CD4-positive, alpha-beta memory T cell (primary cell): ENCODE results near the gene WFIKKN1. TPM values are rescaled to one million over a fixed set of nuclear protein-coding genes. Genes with fewer than 3 reads are reported as not detected.
A peak's percentile ranks its signal among the peaks of the same experiment; 100 is the strongest.

Source experiments
- CTCF ChIA-PET: fragments of 350-600 bp; sonication (Branson Sonifier 250); formaldehyde crosslinking; loops from one replicate; lab custom pipeline; 2021; ENCODE audit warnings: inconsistent platforms; ENCODE audit not compliant: partially characterized antibody; lab: Charles Lee
- POLR2A ChIA-PET: fragments of 350-600 bp; sonication (Branson Sonifier 250); formaldehyde crosslinking; loops from one replicate; lab custom pipeline; 2021; ENCODE audit not compliant: partially characterized antibody; lab: Charles Lee
- DNase-seq, 5 donors: peaks; one replicate each; pipeline versions ENCODE4 v3.0.0 to v3.0.0-alpha.2; 2020 to 2022; ENCODE audit warnings: mixed read lengths in 1 of 5
- H3K27ac ChIP-seq: one replicate; pipeline ENCODE4 v1.7.0; 2013; ENCODE audit warnings: low read depth, low read length
- H3K27me3 ChIP-seq: 2 replicates; pipeline ENCODE4 v1.7.0; 2013; ENCODE audit warnings: mild to moderate bottlenecking, low read length, moderate library complexity; ENCODE audit not compliant: insufficient read depth
- H3K36me3 ChIP-seq: 2 replicates; pipeline ENCODE4 v1.7.0; 2013; ENCODE audit warnings: mild to moderate bottlenecking, low read length, moderate library complexity; ENCODE audit not compliant: insufficient read depth
- H3K4me1 ChIP-seq: 2 replicates; pipeline ENCODE4 v1.7.0; 2013; ENCODE audit warnings: mild to moderate bottlenecking, low read length, moderate library complexity; ENCODE audit not compliant: insufficient read depth
- H3K4me3 ChIP-seq, 2 donors: one replicate each; pipeline ENCODE4 v1.7.0; 2013; ENCODE audit warnings: low read length in 2 of 2, mild to moderate bottlenecking in 1 of 2
- H3K9me3 ChIP-seq, 2 donors: one replicate each; pipeline ENCODE4 v1.7.0; 2013; ENCODE audit warnings: low read length in 2 of 2, control low read depth in 1 of 2; ENCODE audit not compliant: control insufficient read depth in 1 of 2
- H3K27ac Mint-ChIP-seq, 7 donors: one replicate each; pipeline ENCODE4 v1.8.0; 2020 to 2021; ENCODE audit warnings: mixed read lengths in 7 of 7, mild to moderate bottlenecking in 6 of 7, inconsistent platforms in 3 of 7, moderate library complexity in 3 of 7
- H3K27me3 Mint-ChIP-seq, 2 donors: one replicate each; pipeline ENCODE4 v1.8.0; 2020 to 2021; ENCODE audit warnings: mixed read lengths in 2 of 2
- H3K36me3 Mint-ChIP-seq, 2 donors: one replicate each; pipeline ENCODE4 v1.8.0; 2020 to 2021; ENCODE audit warnings: mixed read lengths in 2 of 2, inconsistent platforms in 1 of 2, mild to moderate bottlenecking in 1 of 2
- H3K4me1 Mint-ChIP-seq, 4 donors: one replicate each; pipeline ENCODE4 v1.8.0; 2020 to 2021; ENCODE audit warnings: mixed read lengths in 4 of 4, mild to moderate bottlenecking in 1 of 4
- H3K4me3 Mint-ChIP-seq, 8 donors: one replicate each; pipeline ENCODE4 v1.8.0; 2020 to 2021; ENCODE audit warnings: mixed read lengths in 8 of 8, mild to moderate bottlenecking in 7 of 8, moderate library complexity in 6 of 8, inconsistent platforms in 3 of 8
- H3K9me3 Mint-ChIP-seq, 8 donors: one replicate each; pipeline ENCODE4 v1.8.0; 2020 to 2021; ENCODE audit warnings: mixed read lengths in 8 of 8, mild to moderate bottlenecking in 5 of 8, inconsistent platforms in 3 of 8, moderate library complexity in 1 of 8
- intact Hi-C: fragments of 100-400 bp; cut with micrococcal nuclease; formaldehyde crosslinking; loops from one replicate; pipeline ENCODE4 v1.15.1; 2023
- polyA plus RNA-seq, 2 donors: library from polyadenylated mRNA; unstranded; fragments of 300-500 nt; fragmentation: Illumina TruSeq; gene quantifications; one replicate each; pipeline ENCODE4 v1.2.3, GENCODE V29; 2021
- total RNA-seq, 2 experiments: library from RNA; stranded (reverse); gene quantifications; one replicate each; pipeline ENCODE4 v1.2.3, GENCODE V29; 2021

The WFIKKN1 gene
- total and polyA plus RNA-seq, 4 experiments from 2014 or later = 0.09 to 0.86 (median 0.67) TPM; not detected in 1

GRCh38 chr16:676565-676902 is 45.7 kb downstream of the WFIKKN1 start:
- Histone ChIP-seq H3K4me3 (no peak overlapping the region), H3K27ac (no peak overlapping the region), H3K36me3 (peaks cover 9% of the 10 kb centered on the region), H3K27me3 (no peaks in the 10 kb centered on the region), H3K4me1 (peaks cover 28% of the 10 kb centered on the region), H3K9me3 (no peaks in the 10 kb centered on the region)
- ChIA-PET POLR2A (interaction anchor here (0.9 to 5.3 kb wide), 7 partner anchors 8 to 44 kb away, joined by 3 to 22 read pairs (median 4); partner anchors contain the start of genes ANTKMT, JMJD8, RHOT2 and WDR24), CTCF (interaction anchor here (1.0 to 1.6 kb wide), 3 partner anchors 9 to 36 kb away, joined by 3 to 5 read pairs (median 4); partner anchors contain the start of gene WDR24)
- peak overlapping the region in 1 of 7 donors; percentile 88 for H3K27ac Mint-ChIP-seq
- DNase-seq = no peak
- H3K36me3 Mint-ChIP-seq = peaks cover 0 to 19% of the 10 kb centered on the region in 2 donors
- peak overlapping the region in 3 of 8 donors; percentile 6 to 68 (median 61) for H3K4me3 Mint-ChIP-seq
- H3K4me1 Mint-ChIP-seq = peaks cover 7 to 37% (median 22%) of the 10 kb centered on the region in 4 donors
- H3K9me3 Mint-ChIP-seq = no peaks in the 10 kb centered on the region
- intact Hi-C loops = no loop called here
- H3K27me3 Mint-ChIP-seq = no peaks in the 10 kb centered on the region

- Mint-ChIP-seq H3K9me3 (peaks cover 0 to 1% (median 0%) of the 10 kb centered on the region in 8 donors), H3K27ac (peak overlapping the region in 4 of 7 donors; percentile 15 to 88 (median 50)), H3K4me1 (peaks cover 7 to 40% (median 26%) of the 10 kb centered on the region in 4 donors), H3K4me3 (peak overlapping the region in 7 of 8 donors; percentile 6 to 73 (median 55)), H3K36me3 (peaks cover 0 to 20% of the 10 kb centered on the region in 2 donors), H3K27me3 (no peaks in the 10 kb centered on the region)
- H3K4me1 ChIP-seq = peaks cover 31% of the 10 kb centered on the region
- ChIA-PET POLR2A (interaction anchor here (0.9 to 7.8 kb wide), 5 partner anchors 9 to 18 kb away, joined by 3 to 89 read pairs (median 18); partner anchors contain the start of genes RHOT2 and WDR24), CTCF (interaction anchor here (1.0 to 1.6 kb wide), 3 partner anchors 9 to 35 kb away, joined by 3 to 5 read pairs (median 4); partner anchors contain the start of gene WDR24)
- no peak overlapping the region for H3K4me3 ChIP-seq
- H3K9me3 ChIP-seq = no peaks in the 10 kb centered on the region
- H3K36me3 ChIP-seq = peaks cover 13% of the 10 kb centered on the region
- DNase-seq = peak in 4 of 5 donors; percentile 43 to 83 (median 56)
- H3K27me3 ChIP-seq = no peaks in the 10 kb centered on the region
- intact Hi-C loops = no loop called here
- no peak overlapping the region for H3K27ac ChIP-seq
Measured at GRCh38 chr16:676913-677312, 46.1 kb downstream of the WFIKKN1 start.

- POLR2A ChIA-PET = interaction anchor here (0.9 to 10.2 kb wide), 5 partner anchors 10 to 18 kb away, joined by 3 to 212 read pairs (median 22); partner anchors contain the start of genes RHOT2 and WDR24
- intact Hi-C loops = loop anchor here (2.0 kb wide), 2 partner anchors 41 to 89 kb away; partner anchors contain the start of gene METTL26
- Mint-ChIP-seq H3K4me1 (peaks cover 7 to 43% (median 31%) of the 10 kb centered on the region in 4 donors), H3K27me3 (no peaks in the 10 kb centered on the region), H3K4me3 (peak overlapping the region in 4 of 8 donors; percentile 29 to 73 (median 52)), H3K27ac (peak overlapping the region in 1 of 7 donors; percentile 88), H3K36me3 (peaks cover 3 to 23% of the 10 kb centered on the region in 2 donors), H3K9me3 (peaks cover 0 to 1% (median 0%) of the 10 kb centered on the region in 8 donors)
- DNase-seq = no peak
- Histone ChIP-seq H3K27ac (no peak overlapping the region), H3K36me3 (peaks cover 10% of the 10 kb centered on the region), H3K4me3 (no peak overlapping the region), H3K27me3 (no peaks in the 10 kb centered on the region), H3K4me1 (peaks cover 38% of the 10 kb centered on the region), H3K9me3 (no peaks in the 10 kb centered on the region)
- CTCF ChIA-PET = interaction anchor here (1.5 kb wide), 1 partner anchor 12 kb away, joined by 4 read pairs; the partner anchor contains the start of gene WDR24
Measured at GRCh38 chr16:677316-678190, 46.8 kb downstream of the WFIKKN1 start.

- Mint-ChIP-seq H3K9me3 (peaks cover 0 to 1% (median 0%) of the 10 kb centered on the region in 8 donors), H3K27ac (peak overlapping the region in 1 of 7 donors; percentile 83), H3K27me3 (no peaks in the 10 kb centered on the region), H3K4me1 (peaks cover 5 to 48% (median 33%) of the 10 kb centered on the region in 4 donors), H3K36me3 (peaks cover 4 to 19% of the 10 kb centered on the region in 2 donors), H3K4me3 (peak overlapping the region in 5 of 8 donors; percentile 76 to 82 (median 80))
- POLR2A ChIA-PET = interaction anchor here (1.0 to 10.2 kb wide), 3 partner anchors 11 to 30 kb away, joined by 3 to 212 read pairs (median 89); partner anchors contain the start of genes RHOT2 and WDR24
- intact Hi-C loops = loop anchor here (2.0 kb wide), 2 partner anchors 42 to 90 kb away; partner anchors contain the start of gene METTL26
- CTCF ChIA-PET = interaction anchor here (1.3 to 1.6 kb wide), 2 partner anchors 10 to 34 kb away, joined by 4 to 5 read pairs; partner anchors contain the start of gene RHOT2
- H3K9me3 ChIP-seq = no peaks in the 10 kb centered on the region
- no peak overlapping the region for H3K27ac ChIP-seq
- DNase-seq = no peak
- H3K36me3 ChIP-seq = peaks cover 12% of the 10 kb centered on the region
- H3K27me3 ChIP-seq = no peaks in the 10 kb centered on the region
- H3K4me1 ChIP-seq = peaks cover 45% of the 10 kb centered on the region
- H3K4me3 ChIP-seq = no peak overlapping the region
Measured at GRCh38 chr16:678209-678857, 47.5 kb downstream of the WFIKKN1 start.

GRCh38 chr16:678858-679813 is 48.4 kb downstream of the WFIKKN1 start:
- H3K27me3 Mint-ChIP-seq = no peaks in the 10 kb centered on the region
- H3K4me1 ChIP-seq = peaks cover 49% of the 10 kb centered on the region
- peaks cover 4 to 17% of the 10 kb centered on the region in 2 donors for H3K36me3 Mint-ChIP-seq
- H3K36me3 ChIP-seq = peaks cover 12% of the 10 kb centered on the region
- H3K9me3 Mint-ChIP-seq = peaks cover 0 to 1% (median 0%) of the 10 kb centered on the region in 8 donors
- ChIA-PET POLR2A (interaction anchor here (1.0 to 10.2 kb wide), 5 partner anchors 11 to 42 kb away, joined by 3 to 212 read pairs (median 14); partner anchors contain the start of genes METTL26, RHOT2, WDR24 and WDR90), CTCF (interaction anchor here (1.3 to 1.6 kb wide), 2 partner anchors 11 to 33 kb away, joined by 4 to 5 read pairs; partner anchors contain the start of gene RHOT2)
- peaks cover 5 to 51% (median 34%) of the 10 kb centered on the region in 4 donors for H3K4me1 Mint-ChIP-seq
- intact Hi-C loops = loop anchor here (1.0 to 2.0 kb wide), 3 partner anchors 11 to 90 kb away; partner anchors contain the start of genes METTL26 and RHOT2
- peak overlapping the region; percentile 71 to 82 (median 80) for H3K4me3 Mint-ChIP-seq
- H3K27me3 ChIP-seq = no peaks in the 10 kb centered on the region
- peak overlapping the region in 1 of 2 donors; percentile 57 for H3K4me3 ChIP-seq
- peak overlapping the region; percentile 50 for H3K27ac ChIP-seq
- H3K9me3 ChIP-seq = no peaks in the 10 kb centered on the region
- peak in 3 of 5 donors; percentile 44 to 64 (median 51) for DNase-seq
- peak overlapping the region; percentile 65 to 91 (median 81) for H3K27ac Mint-ChIP-seq
